ENCODE results near the gene PLD2. TPM values are rescaled to one million over a fixed set of nuclear protein-coding genes. Genes with fewer than 3 reads are reported as not detected.

Gene PLD2
- total RNA-seq, 6 experiments from 2014 or later, result 8.2 to 27.3 (median 10.8) TPM

- peak in 3 of 4 donors; percentile 7 to 16 (median 8) for ATAC-seq
- Histone ChIP-seq H3K27me3 (no peaks in the 10 kb centered on the region), H3K4me1 (peaks cover 0 to 6% (median 0%) of the 10 kb centered on the region in 4 donors), H3K36me3 (no peaks in the 10 kb centered on the region), H3K9me3 (no peaks in the 10 kb centered on the region), H3K27ac (peak overlapping the region in 1 of 3 donors; percentile 28), H3K4me3 (no peak overlapping the region)
- intact Hi-C loops (cut with DNase I), result no loop called here
- DNase-seq, result peak in 1 of 3 donors; percentile 15
- no peak for TF ChIP-seq POLR2A (IDR thresholded peaks at IDR 0.05)
- no peak for TF ChIP-seq CTCF (IDR thresholded peaks at IDR 0.05)
- 60% methylated on average over 6 of the region's 9 CpGs for WGBS (ENCODE audit: insufficient coverage, low coverage, low lambda C conversion rate, missing lambda C conversion rate)
Observed at GRCh38 chr17:4766723-4767122, 40.2 kb upstream of the PLD2 start.

GRCh38 chr17:4768298-4768697 is 38.7 kb upstream of the PLD2 start:
- Histone ChIP-seq H3K27ac (peak overlapping the region in 1 of 3 donors; percentile 8), H3K9me3 (no peaks in the 10 kb centered on the region), H3K4me3 (no peak overlapping the region), H3K36me3 (no peaks in the 10 kb centered on the region), H3K4me1 (peaks cover 0 to 16% (median 0%) of the 10 kb centered on the region in 4 donors), H3K27me3 (no peaks in the 10 kb centered on the region)
- intact Hi-C loops (cut with DNase I), result no loop called here
- TF ChIP-seq POLR2A (IDR thresholded peaks at IDR 0.05) (no peak), CTCF (IDR thresholded peaks at IDR 0.05) (no peak)
- ATAC-seq (peak in 1 of 4 donors; percentile 8), DNase-seq (no peak)
- WGBS (ENCODE audit: insufficient coverage, low coverage, low lambda C conversion rate, missing lambda C conversion rate), result 65% methylated on average over 4 of the region's 6 CpGs

- Histone ChIP-seq H3K27ac (no peak overlapping the region), H3K36me3 (no peaks in the 10 kb centered on the region), H3K27me3 (no peaks in the 10 kb centered on the region), H3K9me3 (no peaks in the 10 kb centered on the region), H3K4me3 (no peak overlapping the region), H3K4me1 (peaks cover 0 to 16% (median 0%) of the 10 kb centered on the region in 4 donors)
- DNase-seq (no peak), ATAC-seq (no peak)
- WGBS (ENCODE audit: insufficient coverage, low coverage, low lambda C conversion rate, missing lambda C conversion rate), result 86% methylated on average over 1 of the region's 2 CpGs
- TF ChIP-seq POLR2A (IDR thresholded peaks at IDR 0.05), result no peak
- TF ChIP-seq CTCF (IDR thresholded peaks at IDR 0.05), result no peak
- intact Hi-C loops (cut with DNase I), result no loop called here
Observed at GRCh38 chr17:4769628-4770027, 37.3 kb upstream of the PLD2 start.

- Histone ChIP-seq H3K9me3 (no peaks in the 10 kb centered on the region), H3K27ac (peak within 1 kb of the TSS; percentile 66 to 96 (median 88)), H3K4me3 (peak within 1 kb of the TSS; percentile 52 to 64 (median 53)), H3K4me1 (peaks cover 0 to 16% (median 0%) of the 10 kb centered on the region in 4 donors), H3K36me3 (no peaks in the 10 kb centered on the region), H3K27me3 (no peaks in the 10 kb centered on the region)
- 19% methylated on average over 9 of the region's 13 CpGs for WGBS (ENCODE audit: insufficient coverage, low coverage, low lambda C conversion rate, missing lambda C conversion rate)
- TF ChIP-seq POLR2A (IDR thresholded peaks at IDR 0.05) (peak; percentile 87), CTCF (IDR thresholded peaks at IDR 0.05) (no peak)
- DNase-seq (peak; percentile 79 to 87 (median 86)), ATAC-seq (peak; percentile 89 to 96 (median 95))
- intact Hi-C loops (cut with DNase I), result no loop called here
Observed at GRCh38 chr17:4771519-4772234, 35.3 kb upstream of the PLD2 start, which contains the start of gene TM4SF5. Gene TM4SF5 (plus strand): TSS chr17:4771886. CDS start chr17:4771923, 37 bp downstream.

Measured in right lobe of liver (tissue), 6 donors.